HG03060 (cell line): ENCODE results near the gene P2RX2.

Experiments
- ATAC-seq: cut with Tn5 transposase; IDR thresholded peaks from one replicate; pipeline ENCODE4 v1.9.1; 2021; ENCODE audit warnings: low read depth, moderate number of reproducible peaks; ENCODE audit not compliant: unreplicated experiment

Gene P2RX2

DNA sequence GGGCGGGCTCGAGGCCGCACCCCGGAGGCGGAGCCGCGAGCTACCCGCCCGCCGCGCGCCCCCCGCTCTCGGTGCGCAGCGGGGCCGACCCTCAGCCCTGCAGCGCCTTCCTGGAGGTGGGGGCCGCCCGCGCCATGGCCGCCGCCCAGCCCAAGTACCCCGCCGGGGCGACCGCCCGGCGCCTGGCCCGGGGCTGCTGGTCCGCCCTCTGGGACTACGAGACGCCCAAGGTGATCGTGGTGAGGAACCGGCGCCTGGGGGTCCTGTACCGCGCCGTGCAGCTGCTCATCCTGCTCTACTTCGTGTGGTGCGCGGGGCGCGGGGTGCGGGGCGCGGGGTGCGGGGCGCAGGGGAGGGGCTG, at the start of gene P2RX2:
Gene P2RX2 (plus strand): TSS at position 94 of the 361 bp plus-strand sequence. CDS start 41 bp downstream, at position 135.
- no peak for ATAC-seq

DNA sequence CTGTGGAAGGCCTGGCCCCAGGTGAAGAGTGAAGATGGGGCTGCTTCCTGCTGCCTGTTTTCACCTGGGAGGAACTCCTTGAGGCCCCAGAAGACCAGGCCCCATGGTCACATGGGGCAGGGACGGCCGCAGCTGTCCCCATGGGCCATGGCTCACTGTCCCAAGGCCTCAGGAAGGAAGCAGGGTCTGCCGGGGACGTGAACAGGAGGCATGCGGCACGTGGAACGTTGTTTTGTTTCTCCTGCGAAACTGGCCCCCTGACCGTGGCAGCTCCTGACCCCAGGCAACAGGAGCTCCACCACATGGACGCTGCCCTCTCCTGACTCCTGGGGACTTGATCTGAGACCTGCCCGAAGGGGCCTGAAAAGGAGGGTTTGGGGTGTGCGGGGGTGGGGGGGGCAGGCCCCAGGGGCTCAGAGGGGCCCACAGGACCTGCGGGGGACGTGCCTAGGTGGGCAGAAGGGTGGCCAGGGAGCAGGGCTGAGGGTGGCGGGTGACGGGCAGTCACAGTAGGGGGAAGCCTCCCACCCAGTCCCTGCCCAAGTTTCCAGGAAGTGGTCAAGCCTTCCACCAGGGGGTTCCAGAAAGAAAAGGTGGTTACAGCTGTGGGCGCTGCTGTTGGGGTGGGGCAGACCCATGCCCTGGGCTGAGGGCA, 49.6 kb upstream of the P2RX2 start:
- ATAC-seq: no peak

DNA sequence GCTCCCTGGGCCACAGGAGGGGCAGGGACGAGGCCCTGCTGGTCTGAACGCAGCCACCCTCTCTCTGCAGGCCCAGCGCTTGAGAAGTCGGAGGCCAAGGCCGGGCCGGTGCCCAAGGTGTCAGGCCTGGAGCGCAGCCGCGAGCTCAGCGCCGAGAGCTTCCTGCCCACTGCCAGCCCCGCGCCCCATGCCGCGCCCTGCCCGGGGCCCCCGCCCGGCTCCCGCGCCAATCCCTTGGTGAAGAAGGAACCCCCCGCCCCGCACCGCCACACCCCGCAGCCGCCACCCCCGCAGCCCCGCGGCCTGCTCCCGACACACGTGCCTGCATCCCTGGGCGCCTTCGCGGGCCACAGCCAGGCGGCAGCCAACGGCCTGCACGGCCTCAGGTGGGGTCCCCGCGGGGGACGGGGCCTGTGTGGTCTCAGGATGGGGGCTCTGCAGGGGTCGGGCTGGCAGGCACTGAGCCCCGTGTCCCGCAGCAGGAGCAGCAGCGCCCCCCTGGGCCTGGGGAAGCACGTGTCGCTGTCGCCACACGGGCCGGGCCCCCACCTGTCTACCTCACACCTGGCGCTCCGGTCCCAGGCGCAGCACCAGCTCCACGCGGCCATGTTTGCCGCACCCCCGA, 48.6 kb upstream of the P2RX2 start:
- ATAC-seq: no peak

- ATAC-seq: no peak
Measured at GRCh38 chr12:132570635-132571034, 47.9 kb upstream of the P2RX2 start.

GRCh38 chr12:132571051-132571450, 47.5 kb upstream of the P2RX2 start:
- no peak for ATAC-seq

DNA sequence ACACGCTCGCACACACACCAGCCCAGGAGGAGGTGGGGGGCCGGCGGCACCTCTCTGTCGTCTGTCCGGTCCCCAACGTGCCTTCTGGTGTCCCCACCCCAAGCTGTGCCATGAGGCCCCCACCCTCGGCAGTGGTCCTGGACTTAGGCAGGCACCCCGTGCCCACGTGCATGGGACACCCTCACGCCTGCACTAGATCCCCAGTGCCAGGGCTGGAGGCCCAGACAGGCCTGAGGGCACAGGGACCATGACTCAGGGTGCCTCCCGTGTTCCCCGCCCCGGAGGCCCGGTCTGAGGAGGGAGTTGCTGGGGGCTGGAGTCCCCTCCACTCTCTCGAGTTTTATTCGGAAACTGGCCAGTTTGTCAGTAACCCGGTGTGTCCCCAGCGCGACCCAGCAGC, 47.0 kb upstream of the P2RX2 start:
- ATAC-seq: no peak

DNA sequence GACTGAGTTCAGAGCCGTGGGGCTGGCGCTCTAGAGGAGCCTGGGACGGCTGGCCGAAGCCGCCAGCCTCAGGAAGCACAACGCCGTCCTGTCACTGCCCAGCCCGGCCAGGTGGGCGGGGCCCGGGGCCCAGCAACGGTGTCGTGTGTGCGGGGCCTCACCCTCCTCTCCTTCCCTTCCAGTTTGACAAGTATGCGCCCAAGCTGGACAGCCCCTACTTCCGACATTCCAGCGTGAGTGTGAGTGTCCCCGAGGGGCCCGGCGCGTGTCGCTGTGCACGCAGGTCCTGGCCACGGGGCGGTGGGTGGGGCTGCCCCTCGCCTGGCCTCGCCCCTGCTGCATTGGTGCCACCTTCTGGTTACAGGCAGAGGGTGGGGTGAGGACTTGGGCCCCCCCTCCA, 46.5 kb upstream of the P2RX2 start:
- ATAC-seq: no peak

GRCh38 chr12:132572801-132573760, 45.5 kb upstream of the P2RX2 start:
- no peak for ATAC-seq

- ATAC-seq: no peak
Measured at GRCh38 chr12:132574271-132574996, 44.1 kb upstream of the P2RX2 start.

- ATAC-seq: no peak
Measured at GRCh38 chr12:132575661-132576060, 42.9 kb upstream of the P2RX2 start.

DNA sequence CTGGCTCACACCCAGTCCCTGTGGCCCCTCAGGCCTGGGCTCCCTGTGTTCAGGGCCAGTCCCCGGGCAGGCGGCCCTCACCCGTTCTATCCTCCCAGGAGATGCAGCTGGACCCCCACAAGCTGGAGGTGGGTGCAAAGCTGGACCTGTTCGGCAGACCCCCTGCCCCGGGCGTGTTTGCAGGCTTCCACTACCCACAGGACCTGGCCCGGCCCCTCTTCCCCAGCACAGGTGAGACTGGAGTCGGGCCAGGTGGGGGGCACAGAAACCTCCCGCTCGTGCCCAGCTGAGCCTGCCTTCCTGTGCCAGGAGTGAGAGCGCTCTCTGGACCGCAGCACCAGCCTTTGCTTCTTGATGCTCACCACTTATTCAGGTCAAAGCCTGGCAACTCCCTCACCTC, 41.9 kb upstream of the P2RX2 start:
- ATAC-seq: no peak

- no peak for ATAC-seq
Measured at GRCh38 chr12:132577191-132577920, 41.2 kb upstream of the P2RX2 start.

- no peak for ATAC-seq
Measured at GRCh38 chr12:132578118-132578517, 40.5 kb upstream of the P2RX2 start.

DNA sequence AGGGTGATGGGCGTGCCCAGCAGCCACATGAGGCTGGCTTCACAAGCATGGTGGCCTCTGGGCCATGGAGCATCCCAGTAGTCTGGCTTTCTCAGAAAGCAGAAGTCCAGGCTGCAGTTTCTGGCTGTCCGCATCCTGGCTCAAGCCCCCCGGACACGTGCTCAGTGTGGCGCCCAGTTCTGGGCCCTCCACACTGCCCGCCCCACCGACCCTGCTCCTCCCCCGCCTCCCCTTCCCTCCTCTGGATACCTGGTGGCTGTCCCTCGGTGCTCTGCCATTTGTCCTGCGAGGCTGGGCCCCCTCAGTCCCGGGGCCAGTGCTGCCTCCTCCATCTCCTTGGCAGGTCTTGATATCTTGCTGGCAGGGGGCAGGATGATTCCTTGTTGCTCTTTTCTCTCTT, 39.8 kb upstream of the P2RX2 start:
- no peak for ATAC-seq

DNA sequence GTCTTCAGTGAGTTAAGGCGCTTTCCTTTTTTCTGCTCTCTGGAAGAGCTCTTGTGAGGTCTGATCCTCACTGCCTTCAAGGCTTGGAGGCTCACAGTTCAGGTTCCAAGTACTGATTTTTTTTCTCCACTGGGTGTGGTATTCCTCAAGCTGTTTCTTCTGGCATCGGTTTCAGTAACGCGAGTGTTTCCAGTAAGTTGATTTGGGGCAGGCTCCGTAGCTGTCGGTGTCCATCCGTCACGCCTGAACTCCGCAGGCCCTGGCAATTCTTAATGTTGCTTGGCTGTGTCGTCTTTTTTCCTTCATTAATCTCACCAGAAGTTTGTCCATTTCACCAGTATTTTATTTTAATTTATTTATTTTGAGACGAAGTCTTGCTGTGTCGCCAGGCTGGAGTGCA, 38.8 kb upstream of the P2RX2 start:
- ATAC-seq: no peak

DNA sequence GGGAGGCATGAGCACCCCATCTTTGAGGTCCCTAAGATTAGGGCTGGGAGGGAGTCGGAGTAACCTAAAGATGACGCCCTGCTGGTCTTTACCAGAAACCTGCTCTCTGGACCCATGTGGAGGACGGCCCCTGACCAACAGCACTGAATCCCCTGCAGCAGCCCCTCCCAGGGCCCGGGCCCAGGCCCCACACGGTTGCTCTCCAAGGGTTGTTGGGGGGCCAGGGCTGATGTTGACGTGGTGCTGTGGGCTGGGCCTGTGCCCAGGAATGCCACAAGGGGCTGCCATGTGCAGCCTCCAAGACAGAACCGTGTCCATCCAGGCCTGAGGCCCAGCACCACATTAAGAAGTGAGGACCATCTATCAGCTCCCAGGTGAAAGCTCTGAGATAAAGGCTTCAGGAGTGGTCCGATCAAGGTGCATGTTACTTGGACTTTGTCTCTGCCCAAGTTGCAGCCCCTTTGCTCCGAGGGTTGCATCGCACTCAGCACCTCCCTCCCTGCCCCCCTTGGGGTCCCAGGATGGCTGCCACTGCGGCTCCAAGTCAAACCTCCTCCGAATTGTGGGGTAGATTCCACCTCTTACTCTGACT, 37.8 kb upstream of the P2RX2 start:
- ATAC-seq: no peak

DNA sequence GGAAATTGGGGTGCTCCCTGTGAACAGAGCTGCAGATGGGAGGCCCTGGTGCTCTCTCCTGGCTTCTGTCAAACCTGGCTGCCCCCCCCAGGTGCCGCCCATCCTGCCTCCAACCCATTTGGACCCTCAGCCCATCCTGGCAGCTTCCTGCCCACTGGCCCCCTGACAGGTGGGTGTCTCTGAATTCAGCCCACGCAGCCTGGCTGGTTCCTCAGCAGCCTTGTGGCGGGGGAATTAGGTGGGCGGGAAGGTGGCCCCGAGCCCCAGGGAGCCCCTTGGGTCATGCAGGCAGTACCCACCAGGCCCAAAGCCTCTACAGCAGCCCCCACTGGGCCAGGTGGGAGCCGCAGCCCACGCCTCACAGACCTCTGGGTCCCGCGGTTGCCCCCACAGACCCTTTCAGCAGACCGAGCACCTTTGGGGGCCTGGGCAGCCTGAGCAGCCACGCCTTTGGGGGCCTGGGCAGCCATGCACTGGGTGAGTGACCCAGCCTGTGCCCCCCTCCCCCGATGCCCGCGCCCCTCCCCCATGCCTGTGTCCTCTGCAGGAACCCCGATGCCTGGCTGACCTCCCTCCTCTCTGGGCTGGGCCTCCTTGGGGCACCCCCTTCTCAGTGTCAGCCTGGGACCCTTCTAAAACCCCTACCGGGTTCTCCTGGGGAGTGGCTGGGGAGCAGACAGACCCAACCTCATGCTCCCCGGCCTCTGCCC, 37.1 kb upstream of the P2RX2 start:
- ATAC-seq: no peak

DNA sequence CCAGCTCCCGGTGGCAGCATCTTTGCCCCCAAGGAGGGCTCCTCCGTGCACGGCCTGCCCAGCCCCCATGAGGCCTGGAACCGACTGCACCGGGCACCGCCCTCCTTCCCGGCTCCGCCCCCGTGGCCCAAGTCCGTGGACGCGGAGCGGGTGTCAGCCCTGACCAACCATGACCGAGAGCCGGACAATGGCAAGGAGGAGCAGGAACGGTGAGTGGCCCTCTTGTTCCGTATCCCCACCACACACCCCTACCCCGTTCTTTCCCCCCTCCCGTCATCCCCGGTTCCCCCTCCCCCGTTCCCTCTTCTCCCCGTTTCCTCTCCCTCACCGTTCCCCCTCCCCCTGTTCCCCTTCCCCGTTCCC, 36.5 kb upstream of the P2RX2 start:
- no peak for ATAC-seq
